Effector memory CD8-positive, alpha-beta T cell (primary cell): ENCODE results near the gene TACC2.
"Not testable (repeated sequence)": the region's sequence is repeated elsewhere in the genome, so short reads cannot be mapped to it uniquely, and the experiment has no call there.

Source experiments
- ATAC-seq: fragments of 150-1000 bp; cut with Tn5 transposase; replicated peaks from 2 replicates; pipeline ENCODE4 v1.10.0; 2021; ENCODE audit warnings: mild to moderate bottlenecking, moderate library complexity
- DNase-seq, 3 experiments: peaks; one replicate each; pipeline ENCODE4 v3.0.0; 2021
- H3K27ac Mint-ChIP-seq, 2 donors: one replicate each; pipeline ENCODE4 v1.8.0; 2022; ENCODE audit warnings: mild to moderate bottlenecking in 2 of 2, mixed read lengths in 2 of 2, moderate library complexity in 2 of 2
- H3K27me3 Mint-ChIP-seq, 2 donors: one replicate each; pipeline ENCODE4 v1.8.0; 2022; ENCODE audit warnings: mixed read lengths in 2 of 2
- H3K36me3 Mint-ChIP-seq: one replicate; pipeline ENCODE4 v1.8.0; 2022; ENCODE audit warnings: mild to moderate bottlenecking, moderate library complexity, mixed read lengths; ENCODE audit not compliant: insufficient read depth
- H3K4me1 Mint-ChIP-seq, 2 donors: one replicate each; pipeline ENCODE4 v1.8.0; 2022; ENCODE audit warnings: low read depth in 2 of 2, mixed read lengths in 2 of 2
- H3K4me3 Mint-ChIP-seq, 2 donors: one replicate each; pipeline ENCODE4 v1.8.0; 2022; ENCODE audit warnings: mild to moderate bottlenecking in 2 of 2, mixed read lengths in 2 of 2, moderate library complexity in 2 of 2
- H3K9me3 Mint-ChIP-seq, 2 donors: one replicate each; pipeline ENCODE4 v1.8.0; 2022; ENCODE audit warnings: mixed read lengths in 2 of 2
- total RNA-seq, 9 experiments: gene quantifications; one replicate each; lab custom pipeline; 2026; lab: John Stamatoyannopoulos, UW

TACC2 gene
- 0 to 0.42 (median 0.07) reads per million in 9 experiments for total RNA-seq

- Mint-ChIP-seq H3K27ac (no peak within 1 kb of the TSS), H3K4me3 (no peak within 1 kb of the TSS), H3K9me3 (peaks cover 4 to 8% of the 10 kb centered on the region in 2 donors), H3K36me3 (no peaks in the 10 kb centered on the region), H3K4me1 (peaks cover 0 to 3% of the 10 kb centered on the region in 2 donors), H3K27me3 (peaks cover 36 to 60% of the 10 kb centered on the region in 2 donors)
- DNase-seq (no peak), ATAC-seq (no peak)
These were observed at the start of gene TACC2 for GRCh38 chr10:121988361-121989324. Gene TACC2, plus strand, starts transcription at chr10:121989163. Its CDS starts 32,819 bp downstream, at chr10:122021982.

- Mint-ChIP-seq H3K9me3 (no peaks in the 10 kb centered on the region), H3K4me3 (no peak overlapping the region), H3K27me3 (peaks cover 7 to 20% of the 10 kb centered on the region in 2 donors), H3K4me1 (no peaks in the 10 kb centered on the region), H3K36me3 (no peaks in the 10 kb centered on the region), H3K27ac (no peak overlapping the region)
- no peak for DNase-seq
- no peak for ATAC-seq
These were observed 47.4 kb upstream of the TACC2 start for GRCh38 chr10:121941532-121941931.

GRCh38 chr10:121942749-121943416 lies 46.1 kb upstream of the TACC2 start:
- Mint-ChIP-seq H3K27ac (no peak overlapping the region), H3K4me1 (no peaks in the 10 kb centered on the region), H3K27me3 (peaks cover 7 to 9% of the 10 kb centered on the region in 2 donors), H3K36me3 (no peaks in the 10 kb centered on the region), H3K4me3 (no peak overlapping the region), H3K9me3 (no peaks in the 10 kb centered on the region)
- DNase-seq (no peak), ATAC-seq (no peak)

- H3K27me3 Mint-ChIP-seq, result no peaks in the 10 kb centered on the region
These were observed 41.3 kb upstream of the TACC2 start for GRCh38 chr10:121947343-121948330.

GRCh38 chr10:121949049-121949448 lies 39.9 kb upstream of the TACC2 start:
- Mint-ChIP-seq H3K4me3 (no peak overlapping the region), H3K36me3 (no peaks in the 10 kb centered on the region), H3K4me1 (no peaks in the 10 kb centered on the region), H3K27ac (peak overlapping the region in 1 of 2 donors; percentile 18), H3K9me3 (no peaks in the 10 kb centered on the region), H3K27me3 (no peaks in the 10 kb centered on the region)
- ATAC-seq, result no peak
- no peak for DNase-seq

More at GRCh38 chr10:121947343-121948330, 41.3 kb upstream of the TACC2 start:
- no peak overlapping the region for H3K4me3 Mint-ChIP-seq
- ATAC-seq, result no peak
- no peak overlapping the region for H3K27ac Mint-ChIP-seq
- no peaks in the 10 kb centered on the region for H3K4me1 Mint-ChIP-seq
- no peaks in the 10 kb centered on the region for H3K9me3 Mint-ChIP-seq
- H3K36me3 Mint-ChIP-seq, result no peaks in the 10 kb centered on the region
- DNase-seq, result no peak

- Mint-ChIP-seq H3K27me3 (no peaks in the 10 kb centered on the region), H3K36me3 (no peaks in the 10 kb centered on the region), H3K27ac (peak overlapping the region in 1 of 2 donors; percentile 18), H3K9me3 (no peaks in the 10 kb centered on the region), H3K4me3 (no peak overlapping the region), H3K4me1 (no peaks in the 10 kb centered on the region)
- DNase-seq (no peak), ATAC-seq (no peak)
These were observed 39.5 kb upstream of the TACC2 start for GRCh38 chr10:121949451-121949850.

GRCh38 chr10:121952226-121952625 lies 36.7 kb upstream of the TACC2 start:
- no peak overlapping the region for H3K4me3 Mint-ChIP-seq
- ATAC-seq, result no peak
- H3K27ac Mint-ChIP-seq, result no peak overlapping the region
- H3K9me3 Mint-ChIP-seq, result no peaks in the 10 kb centered on the region
- DNase-seq, result no peak
- no peaks in the 10 kb centered on the region for H3K27me3 Mint-ChIP-seq
- H3K36me3 Mint-ChIP-seq, result peaks cover 4% of the 10 kb centered on the region
- H3K4me1 Mint-ChIP-seq, result no peaks in the 10 kb centered on the region

GRCh38 chr10:121956111-121957061 lies 32.6 kb upstream of the TACC2 start:
- ATAC-seq, result no peak
- H3K4me3 Mint-ChIP-seq, result no peak overlapping the region
- no peaks in the 10 kb centered on the region for H3K27me3 Mint-ChIP-seq
- peaks cover 0 to 2% of the 10 kb centered on the region in 2 donors for H3K4me1 Mint-ChIP-seq
- peaks cover 20% of the 10 kb centered on the region for H3K36me3 Mint-ChIP-seq
- no peak overlapping the region for H3K27ac Mint-ChIP-seq
- DNase-seq, result no peak
- no peaks in the 10 kb centered on the region for H3K9me3 Mint-ChIP-seq

GRCh38 chr10:121959671-121960070 lies 29.3 kb upstream of the TACC2 start:
- H3K36me3 Mint-ChIP-seq, result peaks cover 28% of the 10 kb centered on the region
- DNase-seq, result no peak

GRCh38 chr10:121961456-121961855 lies 27.5 kb upstream of the TACC2 start:
- no peak overlapping the region for H3K27ac Mint-ChIP-seq
- no peaks in the 10 kb centered on the region for H3K9me3 Mint-ChIP-seq
- no peak for ATAC-seq
- no peak overlapping the region for H3K4me3 Mint-ChIP-seq
- no peaks in the 10 kb centered on the region for H3K27me3 Mint-ChIP-seq
- H3K4me1 Mint-ChIP-seq, result peaks cover 0 to 2% of the 10 kb centered on the region in 2 donors
- H3K36me3 Mint-ChIP-seq, result peaks cover 45% of the 10 kb centered on the region
- no peak for DNase-seq

More at GRCh38 chr10:121959671-121960070, 29.3 kb upstream of the TACC2 start:
- ATAC-seq, result no peak
- no peaks in the 10 kb centered on the region for H3K27me3 Mint-ChIP-seq
- H3K4me1 Mint-ChIP-seq, result peaks cover 0 to 2% of the 10 kb centered on the region in 2 donors
- no peak overlapping the region for H3K4me3 Mint-ChIP-seq
- H3K9me3 Mint-ChIP-seq, result no peaks in the 10 kb centered on the region
- peak overlapping the region; percentile 3 to 80 for H3K27ac Mint-ChIP-seq

GRCh38 chr10:121965996-121966395 lies 23.0 kb upstream of the TACC2 start:
- H3K27ac Mint-ChIP-seq, result no peak overlapping the region

GRCh38 chr10:121969086-121969485 lies 19.9 kb upstream of the TACC2 start:
- not testable (repeated sequence) for DNase-seq, H3K27ac Mint-ChIP-seq, ATAC-seq, H3K27me3 Mint-ChIP-seq, H3K4me3 Mint-ChIP-seq, H3K9me3 Mint-ChIP-seq
- Mint-ChIP-seq H3K36me3 (peaks cover 72% of the 10 kb centered on the region), H3K4me1 (peaks cover 11 to 17% of the 10 kb centered on the region in 2 donors)

More at GRCh38 chr10:121965996-121966395, 23.0 kb upstream of the TACC2 start:
- no peaks in the 10 kb centered on the region for H3K9me3 Mint-ChIP-seq
- no peak overlapping the region for H3K4me3 Mint-ChIP-seq
- no peak for ATAC-seq
- no peaks in the 10 kb centered on the region for H3K4me1 Mint-ChIP-seq
- peaks cover 64% of the 10 kb centered on the region for H3K36me3 Mint-ChIP-seq
- no peaks in the 10 kb centered on the region for H3K27me3 Mint-ChIP-seq
- no peak for DNase-seq
